CD8-positive, alpha-beta memory T cell (primary cell): Measurements from ENCODE around the gene GCG. TPM values are rescaled to one million over a fixed set of nuclear protein-coding genes. Genes with fewer than 3 reads are reported as not detected.

ENCODE experiments used
- CTCF ChIA-PET: fragments of 350-600 bp; sonication (Branson Sonifier 250); formaldehyde crosslinking; loops from one replicate; lab custom pipeline; 2021; ENCODE audit warnings: antibody characterized with exemption; lab: Charles Lee
- POLR2A ChIA-PET: fragments of 350-600 bp; sonication (Branson Sonifier 250); formaldehyde crosslinking; loops from one replicate; lab custom pipeline; 2021; ENCODE audit warnings: antibody characterized with exemption; lab: Charles Lee
- DNase-seq, 5 donors: peaks; one replicate each; pipeline versions ENCODE4 v3.0.0 to v3.0.0-alpha.2; 2020 to 2022; ENCODE audit warnings: mixed read lengths in 1 of 5
- H3K27ac ChIP-seq: one replicate; pipeline ENCODE4 v1.7.0; 2013; ENCODE audit warnings: low read depth, mild to moderate bottlenecking, low read length, moderate library complexity
- H3K27me3 ChIP-seq: 2 replicates; pipeline ENCODE4 v1.7.0; 2013; ENCODE audit warnings: low read length, mild to moderate bottlenecking; ENCODE audit not compliant: insufficient read depth, poor library complexity, severe bottlenecking
- H3K36me3 ChIP-seq: 2 replicates; pipeline ENCODE4 v1.7.0; 2013; ENCODE audit warnings: mild to moderate bottlenecking, low read length, moderate library complexity; ENCODE audit not compliant: insufficient read depth
- H3K4me1 ChIP-seq: 2 replicates; pipeline ENCODE4 v1.7.0; 2013; ENCODE audit warnings: mild to moderate bottlenecking, low read length, moderate library complexity; ENCODE audit not compliant: insufficient read depth
- H3K4me3 ChIP-seq: 2 replicates; pipeline ENCODE4 v1.7.0; 2013; ENCODE audit warnings: mild to moderate bottlenecking, low read length
- H3K9me3 ChIP-seq: 2 replicates; pipeline ENCODE4 v1.7.0; 2013; ENCODE audit warnings: mild to moderate bottlenecking, low read length
- H3K27ac Mint-ChIP-seq, 8 donors: one replicate each; pipeline ENCODE4 v1.8.0; 2020 to 2021; ENCODE audit warnings: mixed read lengths in 8 of 8, mild to moderate bottlenecking in 6 of 8, inconsistent platforms in 3 of 8, moderate library complexity in 3 of 8
- H3K27me3 Mint-ChIP-seq, 2 donors: one replicate each; pipeline ENCODE4 v1.8.0; 2020 to 2021; ENCODE audit warnings: mixed read lengths in 2 of 2, mild to moderate bottlenecking in 1 of 2, moderate library complexity in 1 of 2
- H3K36me3 Mint-ChIP-seq, 3 donors: one replicate each; pipeline ENCODE4 v1.8.0; 2020 to 2021; ENCODE audit warnings: mixed read lengths in 3 of 3, inconsistent platforms in 1 of 3, mild to moderate bottlenecking in 1 of 3
- H3K4me1 Mint-ChIP-seq, 3 donors: one replicate each; pipeline ENCODE4 v1.8.0; 2020 to 2021; ENCODE audit warnings: mixed read lengths in 3 of 3, inconsistent platforms in 1 of 3, mild to moderate bottlenecking in 1 of 3
- H3K4me3 Mint-ChIP-seq, 7 donors: one replicate each; pipeline ENCODE4 v1.8.0; 2020 to 2021; ENCODE audit warnings: mixed read lengths in 7 of 7, mild to moderate bottlenecking in 6 of 7, moderate library complexity in 4 of 7, inconsistent platforms in 2 of 7
- H3K9me3 Mint-ChIP-seq, 5 donors: one replicate each; pipeline ENCODE4 v1.8.0; 2020 to 2022; ENCODE audit warnings: mixed read lengths in 5 of 5, mild to moderate bottlenecking in 3 of 5, moderate library complexity in 2 of 5, inconsistent platforms in 1 of 5
- polyA plus RNA-seq: library from polyadenylated mRNA; unstranded; fragments of 300-500 nt; fragmentation: Illumina TruSeq; gene quantifications from one replicate; pipeline ENCODE4 v1.2.3, GENCODE V29; 2021
- total RNA-seq, 2 experiments: library from RNA; stranded (reverse); gene quantifications; one replicate each; pipeline ENCODE4 v1.2.3, GENCODE V29; 2021

The GCG gene
- total and polyA plus RNA-seq, 3 experiments from 2014 or later = not detected

GRCh38 chr2:162118166-162119031, 33.6 kb downstream of the GCG start:
- no peak overlapping the region for H3K27ac ChIP-seq
- H3K4me1 ChIP-seq = no peaks in the 10 kb centered on the region
- no peaks in the 10 kb centered on the region for H3K27me3 ChIP-seq
- H3K9me3 ChIP-seq = no peaks in the 10 kb centered on the region
- peaks cover 0 to 7% (median 5%) of the 10 kb centered on the region in 5 donors for H3K9me3 Mint-ChIP-seq
- peak overlapping the region in 1 of 8 donors; percentile 39 for H3K27ac Mint-ChIP-seq
- DNase-seq = no peak
- peaks cover 0 to 12% (median 0%) of the 10 kb centered on the region in 3 donors for H3K36me3 Mint-ChIP-seq
- no peak overlapping the region for H3K4me3 Mint-ChIP-seq
- no peaks in the 10 kb centered on the region for H3K27me3 Mint-ChIP-seq
- peaks cover 2 to 10% (median 4%) of the 10 kb centered on the region in 3 donors for H3K4me1 Mint-ChIP-seq
- POLR2A ChIA-PET = no interaction called here
- H3K4me3 ChIP-seq = no peak overlapping the region
- no peaks in the 10 kb centered on the region for H3K36me3 ChIP-seq
- CTCF ChIA-PET = no interaction called here

GRCh38 chr2:162116352-162116751, 35.7 kb downstream of the GCG start:
- peaks cover 0 to 7% (median 5%) of the 10 kb centered on the region in 5 donors for H3K9me3 Mint-ChIP-seq
- ChIA-PET POLR2A (no interaction called here), CTCF (no interaction called here)
- Histone ChIP-seq H3K27me3 (no peaks in the 10 kb centered on the region), H3K4me3 (no peak overlapping the region), H3K36me3 (no peaks in the 10 kb centered on the region), H3K4me1 (no peaks in the 10 kb centered on the region), H3K9me3 (no peaks in the 10 kb centered on the region), H3K27ac (no peak overlapping the region)
- peak overlapping the region in 1 of 8 donors; percentile 12 for H3K27ac Mint-ChIP-seq
- peaks cover 0 to 12% (median 0%) of the 10 kb centered on the region in 3 donors for H3K36me3 Mint-ChIP-seq
- H3K27me3 Mint-ChIP-seq = peaks cover 0 to 4% of the 10 kb centered on the region in 2 donors
- peaks cover 2 to 10% (median 4%) of the 10 kb centered on the region in 3 donors for H3K4me1 Mint-ChIP-seq
- no peak for DNase-seq
- no peak overlapping the region for H3K4me3 Mint-ChIP-seq

DNA sequence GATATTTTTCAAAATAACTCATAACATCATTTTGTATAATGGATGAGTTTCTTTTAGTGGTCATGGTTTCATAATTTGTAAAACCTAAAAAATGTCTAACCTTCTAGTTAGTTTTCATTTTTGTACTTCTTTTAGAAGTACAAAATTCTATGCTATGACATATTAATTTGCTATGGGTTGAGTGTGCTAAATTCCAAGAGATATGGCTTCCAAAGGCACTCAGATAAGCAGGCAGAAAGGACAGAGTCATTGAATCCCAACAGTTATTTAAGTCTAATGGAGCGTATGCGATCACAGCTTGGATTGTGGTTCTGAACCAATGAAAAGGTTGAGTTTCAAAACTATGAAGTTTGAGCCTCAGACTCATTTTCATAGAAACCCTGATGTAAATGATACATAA, 37.0 kb downstream of the GCG start:
- Histone ChIP-seq H3K27me3 (no peaks in the 10 kb centered on the region), H3K36me3 (no peaks in the 10 kb centered on the region), H3K27ac (no peak overlapping the region), H3K4me3 (no peak overlapping the region), H3K4me1 (no peaks in the 10 kb centered on the region), H3K9me3 (no peaks in the 10 kb centered on the region)
- Mint-ChIP-seq H3K4me3 (no peak overlapping the region), H3K27me3 (peaks cover 0 to 4% of the 10 kb centered on the region in 2 donors), H3K36me3 (peaks cover 0 to 12% (median 0%) of the 10 kb centered on the region in 3 donors), H3K9me3 (peaks cover 0 to 7% (median 5%) of the 10 kb centered on the region in 5 donors), H3K27ac (no peak overlapping the region), H3K4me1 (peaks cover 2 to 10% (median 4%) of the 10 kb centered on the region in 3 donors)
- DNase-seq = no peak
- ChIA-PET CTCF (no interaction called here), POLR2A (no interaction called here)

DNA sequence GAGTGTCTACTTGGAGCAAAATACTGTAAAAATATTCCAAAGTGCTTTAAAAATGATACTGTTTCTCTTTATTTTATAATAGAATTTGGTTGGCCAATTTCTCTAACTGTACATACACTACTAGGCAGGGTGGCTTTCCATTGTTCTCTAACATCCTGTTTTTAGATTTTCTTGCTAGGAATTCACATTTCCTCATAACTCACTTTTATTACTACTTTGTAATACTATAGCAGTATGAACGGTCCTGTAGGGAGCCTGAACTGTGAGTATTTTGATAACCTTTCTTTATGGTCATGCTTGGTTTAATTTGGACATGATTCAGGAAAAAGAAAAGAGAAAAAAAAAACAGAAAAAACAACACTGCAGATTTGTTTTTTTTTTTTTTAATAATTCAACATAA, 37.8 kb downstream of the GCG start:
- H3K4me3 Mint-ChIP-seq = no peak overlapping the region
- H3K36me3 Mint-ChIP-seq = peaks cover 0 to 12% (median 0%) of the 10 kb centered on the region in 3 donors
- DNase-seq = no peak
- ChIA-PET CTCF (no interaction called here), POLR2A (no interaction called here)
- Histone ChIP-seq H3K27me3 (no peaks in the 10 kb centered on the region), H3K36me3 (no peaks in the 10 kb centered on the region), H3K4me3 (no peak overlapping the region), H3K9me3 (no peaks in the 10 kb centered on the region), H3K4me1 (no peaks in the 10 kb centered on the region), H3K27ac (no peak overlapping the region)
- peaks cover 2 to 10% (median 4%) of the 10 kb centered on the region in 3 donors for H3K4me1 Mint-ChIP-seq
- peaks cover 0 to 7% (median 5%) of the 10 kb centered on the region in 5 donors for H3K9me3 Mint-ChIP-seq
- H3K27me3 Mint-ChIP-seq = peaks cover 0 to 4% of the 10 kb centered on the region in 2 donors
- H3K27ac Mint-ChIP-seq = no peak overlapping the region

- H3K27ac Mint-ChIP-seq = no peak overlapping the region
- H3K4me3 Mint-ChIP-seq = no peak overlapping the region
- peaks cover 0 to 4% of the 10 kb centered on the region in 2 donors for H3K27me3 Mint-ChIP-seq
- H3K4me3 ChIP-seq = no peak overlapping the region
- H3K36me3 Mint-ChIP-seq = peaks cover 0 to 15% (median 0%) of the 10 kb centered on the region in 3 donors
- H3K36me3 ChIP-seq = no peaks in the 10 kb centered on the region
- no peak overlapping the region for H3K27ac ChIP-seq
- no peaks in the 10 kb centered on the region for H3K27me3 ChIP-seq
- peaks cover 2 to 8% (median 4%) of the 10 kb centered on the region in 3 donors for H3K4me1 Mint-ChIP-seq
- POLR2A ChIA-PET = no interaction called here
- H3K9me3 ChIP-seq = no peaks in the 10 kb centered on the region
- no peak for DNase-seq
- H3K4me1 ChIP-seq = no peaks in the 10 kb centered on the region
- peaks cover 0 to 7% (median 5%) of the 10 kb centered on the region in 5 donors for H3K9me3 Mint-ChIP-seq
- CTCF ChIA-PET = no interaction called here
These were observed 38.3 kb downstream of the GCG start for GRCh38 chr2:162113776-162114168.

DNA sequence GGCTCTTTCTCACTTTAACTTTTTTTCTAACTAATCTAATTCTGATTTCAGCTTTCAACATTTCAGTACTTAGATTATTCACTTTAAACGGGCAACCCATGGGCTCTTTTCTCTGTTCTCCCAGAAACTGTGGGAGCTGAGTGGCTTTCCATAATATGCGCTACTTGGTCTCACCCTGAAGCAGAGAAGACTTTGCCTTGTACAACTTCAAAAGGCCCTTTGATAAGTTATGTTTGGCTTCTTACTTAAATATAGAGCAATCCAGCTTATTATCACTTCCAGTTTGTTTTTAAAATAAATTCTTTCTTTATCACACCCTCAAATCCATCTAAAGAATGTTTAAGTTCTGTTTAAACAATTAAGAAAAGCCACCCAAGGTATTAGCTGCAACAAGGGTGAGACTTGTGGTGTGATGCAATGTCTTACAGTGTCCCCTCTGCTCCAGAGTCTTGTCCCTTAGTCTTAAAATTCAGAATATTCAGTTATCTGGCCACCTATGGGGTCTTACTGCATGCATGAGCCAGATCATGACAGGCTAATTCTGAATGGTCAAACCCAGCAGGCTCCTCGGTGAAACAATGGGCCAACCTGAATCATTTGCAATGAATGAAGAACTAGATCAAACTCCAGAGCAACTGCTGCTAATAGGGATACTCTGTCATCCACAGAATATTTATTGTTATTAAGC, 38.8 kb downstream of the GCG start:
- POLR2A ChIA-PET = no interaction called here
- H3K36me3 ChIP-seq = no peaks in the 10 kb centered on the region
- no peaks in the 10 kb centered on the region for H3K9me3 ChIP-seq
- CTCF ChIA-PET = interaction anchor here (1.6 kb wide), 1 partner anchor 9 kb away, joined by 3 read pairs; no protein-coding TSS in a partner anchor
- H3K4me1 ChIP-seq = no peaks in the 10 kb centered on the region
- H3K27ac ChIP-seq = no peak overlapping the region
- Mint-ChIP-seq H3K27me3 (peaks cover 0 to 4% of the 10 kb centered on the region in 2 donors), H3K27ac (no peak overlapping the region), H3K4me1 (peaks cover 0 to 5% (median 0%) of the 10 kb centered on the region in 3 donors), H3K9me3 (peaks cover 0 to 7% (median 5%) of the 10 kb centered on the region in 5 donors), H3K36me3 (peaks cover 0 to 15% (median 0%) of the 10 kb centered on the region in 3 donors), H3K4me3 (no peak overlapping the region)
- no peak overlapping the region for H3K4me3 ChIP-seq
- DNase-seq = no peak
- no peaks in the 10 kb centered on the region for H3K27me3 ChIP-seq

DNA sequence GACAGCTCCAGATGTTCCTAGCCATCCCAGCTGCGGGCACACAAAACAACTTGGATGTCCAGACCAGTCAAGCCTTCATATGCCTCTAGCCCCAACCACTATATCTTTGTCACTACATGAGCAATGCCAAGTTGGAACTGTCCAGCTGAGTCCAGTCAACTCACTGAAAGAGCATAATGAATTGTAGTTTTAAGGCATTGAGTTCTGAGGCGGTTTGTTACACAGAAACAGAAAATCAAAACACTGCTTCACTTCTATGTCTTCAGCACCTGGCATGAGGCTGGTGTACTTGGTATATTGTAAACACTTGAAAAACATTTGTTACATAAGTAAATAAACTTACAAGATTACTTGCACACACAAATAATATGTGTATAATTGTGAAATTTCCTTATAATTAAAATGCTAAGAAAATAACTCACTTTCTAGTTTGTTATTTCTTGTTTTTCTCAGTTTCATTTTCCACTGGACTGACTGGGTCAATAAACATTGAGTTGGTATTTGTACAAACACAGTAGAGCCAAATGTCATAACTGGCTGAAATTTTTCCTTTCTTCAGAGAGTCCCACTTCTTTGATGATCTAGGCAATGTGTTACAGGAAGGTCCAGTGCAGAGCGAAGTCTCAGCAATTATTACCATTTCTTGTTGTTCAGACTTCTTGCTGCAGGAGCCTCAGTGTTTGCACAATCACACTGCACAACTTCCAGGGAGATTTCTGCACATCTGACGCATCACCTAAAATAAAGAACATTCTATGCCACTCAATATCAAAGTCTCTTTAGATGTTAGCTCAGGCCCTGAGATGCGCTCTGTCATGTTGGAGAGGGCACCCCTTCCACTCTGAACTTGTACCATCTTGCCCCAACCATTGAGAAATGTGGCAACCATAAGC, 39.8 kb downstream of the GCG start:
- Mint-ChIP-seq H3K4me1 (peaks cover 0 to 5% (median 0%) of the 10 kb centered on the region in 3 donors), H3K4me3 (no peak overlapping the region), H3K36me3 (peaks cover 0 to 15% (median 0%) of the 10 kb centered on the region in 3 donors), H3K9me3 (peaks cover 0 to 7% (median 5%) of the 10 kb centered on the region in 5 donors), H3K27me3 (peaks cover 0 to 4% of the 10 kb centered on the region in 2 donors), H3K27ac (no peak overlapping the region)
- Histone ChIP-seq H3K36me3 (no peaks in the 10 kb centered on the region), H3K27me3 (no peaks in the 10 kb centered on the region), H3K4me3 (no peak overlapping the region), H3K27ac (no peak overlapping the region), H3K4me1 (no peaks in the 10 kb centered on the region), H3K9me3 (no peaks in the 10 kb centered on the region)
- POLR2A ChIA-PET = no interaction called here
- DNase-seq = no peak
- CTCF ChIA-PET = interaction anchor here (1.6 kb wide), 1 partner anchor 10 kb away, joined by 3 read pairs; no protein-coding TSS in a partner anchor
